Measurements from ENCODE around the gene LCN12.

Gene LCN12

DNA sequence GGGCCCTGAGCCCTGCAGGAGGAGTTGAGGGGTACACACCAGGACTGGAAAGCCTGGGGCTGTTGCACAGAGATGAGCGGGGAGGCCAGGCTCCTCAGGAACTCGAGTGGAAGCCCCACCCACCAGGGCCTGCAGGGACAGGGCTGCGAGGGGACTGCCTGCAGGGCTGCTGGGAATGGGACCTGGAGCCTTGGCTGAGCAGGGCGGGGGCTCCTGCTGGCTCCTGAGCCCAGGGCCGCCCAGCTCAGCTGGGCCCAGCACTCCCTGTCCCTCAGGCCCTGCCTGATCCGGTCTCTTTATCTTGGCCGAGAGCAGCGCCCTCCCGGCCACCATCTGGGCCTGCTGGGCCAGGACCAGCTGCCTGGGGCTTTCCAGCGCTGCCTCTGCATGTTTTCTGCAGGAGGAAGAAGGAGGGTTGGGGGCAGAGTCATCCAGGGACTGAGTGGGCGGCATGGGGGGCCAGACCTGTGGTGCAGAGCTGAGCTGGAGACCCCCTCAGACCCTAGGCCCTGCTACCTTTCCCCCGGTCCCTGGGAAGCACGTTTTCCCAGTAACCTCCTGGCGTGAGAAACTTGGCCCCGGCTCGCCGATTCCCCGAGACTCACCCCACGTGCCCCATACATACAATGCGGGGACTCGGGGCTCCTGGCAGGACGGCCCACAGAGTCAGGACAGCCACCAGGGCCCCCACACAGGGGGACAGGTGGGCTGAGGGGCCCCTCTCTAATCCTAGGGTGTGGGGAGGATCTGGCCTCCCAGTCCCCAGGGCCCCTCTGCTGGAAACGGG lies 9.4 kb downstream of the LCN12 start:
- Mint-ChIP-seq H3K27ac (no peak overlapping the region), H3K36me3 (ENCODE audit: low read depth) (no peaks in the 10 kb centered on the region), H3K27me3 (ENCODE audit: low read depth, poor library complexity) (peaks cover 20% of the 10 kb centered on the region), H3K4me1 (peaks cover 20% of the 10 kb centered on the region), H3K9me3 (peaks cover 4% of the 10 kb centered on the region), H3K4me3 (no peak overlapping the region)
- DNase-seq: no peak
- TF ChIP-seq, protein P1, sequence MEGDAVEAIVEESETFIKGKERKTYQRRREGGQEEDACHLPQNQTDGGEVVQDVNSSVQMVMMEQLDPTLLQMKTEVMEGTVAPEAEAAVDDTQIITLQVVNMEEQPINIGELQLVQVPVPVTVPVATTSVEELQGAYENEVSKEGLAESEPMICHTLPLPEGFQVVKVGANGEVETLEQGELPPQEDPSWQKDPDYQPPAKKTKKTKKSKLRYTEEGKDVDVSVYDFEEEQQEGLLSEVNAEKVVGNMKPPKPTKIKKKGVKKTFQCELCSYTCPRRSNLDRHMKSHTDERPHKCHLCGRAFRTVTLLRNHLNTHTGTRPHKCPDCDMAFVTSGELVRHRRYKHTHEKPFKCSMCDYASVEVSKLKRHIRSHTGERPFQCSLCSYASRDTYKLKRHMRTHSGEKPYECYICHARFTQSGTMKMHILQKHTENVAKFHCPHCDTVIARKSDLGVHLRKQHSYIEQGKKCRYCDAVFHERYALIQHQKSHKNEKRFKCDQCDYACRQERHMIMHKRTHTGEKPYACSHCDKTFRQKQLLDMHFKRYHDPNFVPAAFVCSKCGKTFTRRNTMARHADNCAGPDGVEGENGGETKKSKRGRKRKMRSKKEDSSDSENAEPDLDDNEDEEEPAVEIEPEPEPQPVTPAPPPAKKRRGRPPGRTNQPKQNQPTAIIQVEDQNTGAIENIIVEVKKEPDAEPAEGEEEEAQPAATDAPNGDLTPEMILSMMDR (IDR thresholded peaks at IDR 0.05): no peak

DNA sequence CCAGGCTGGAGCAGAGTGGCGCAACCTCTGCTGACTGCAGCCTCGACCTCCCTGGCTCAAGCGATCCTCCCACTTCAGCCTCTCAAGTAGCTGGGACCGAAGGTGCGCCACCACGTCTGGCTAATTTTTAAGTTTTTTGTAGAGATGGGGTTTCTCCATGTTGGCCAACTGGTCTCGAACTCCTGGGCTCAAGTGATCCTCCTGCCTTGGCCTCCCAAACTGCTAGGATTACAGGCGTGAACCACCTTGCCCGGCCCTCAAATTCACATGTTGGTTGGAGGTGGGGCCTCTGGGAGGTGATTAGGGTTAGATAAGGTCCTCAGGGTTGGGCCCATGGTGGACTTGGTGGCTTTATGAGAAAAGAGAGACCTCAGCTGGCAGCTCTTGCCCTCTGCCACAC lies 10.1 kb downstream of the LCN12 start:
- Mint-ChIP-seq H3K36me3 (ENCODE audit: low read depth) (no peaks in the 10 kb centered on the region), H3K27ac (no peak overlapping the region), H3K27me3 (ENCODE audit: low read depth, poor library complexity) (peaks cover 20% of the 10 kb centered on the region), H3K9me3 (no peaks in the 10 kb centered on the region), H3K4me1 (peaks cover 21% of the 10 kb centered on the region), H3K4me3 (no peak overlapping the region)
- TF ChIP-seq, protein P1 (IDR thresholded peaks at IDR 0.05): no peak
- no peak for DNase-seq

DNA sequence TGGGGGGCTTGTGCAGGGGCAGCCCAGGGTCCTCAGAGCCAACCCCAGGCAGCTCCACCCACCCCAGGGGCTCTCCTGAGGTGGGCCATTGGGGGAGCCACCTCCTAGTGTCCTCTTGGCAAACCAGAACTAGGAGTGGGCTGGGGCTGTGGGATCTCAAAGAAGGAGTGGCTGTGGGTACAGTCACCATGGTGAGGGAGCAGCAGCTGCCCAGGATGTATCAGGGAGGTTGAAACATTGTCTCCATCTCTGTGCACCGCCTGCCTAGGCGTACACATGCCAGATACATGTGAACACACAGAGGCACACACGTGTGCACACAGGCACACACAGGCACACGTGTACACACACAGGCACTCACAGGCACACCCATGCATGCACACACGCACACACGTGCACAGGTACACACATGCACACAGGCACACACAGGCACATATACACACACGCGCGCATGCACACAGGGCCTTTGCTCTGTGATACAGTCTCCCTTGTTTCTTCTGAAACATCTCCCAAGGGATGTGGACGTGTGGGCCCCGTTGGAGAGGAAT lies 10.7 kb downstream of the LCN12 start:
- Mint-ChIP-seq H3K36me3 (ENCODE audit: low read depth) (no peaks in the 10 kb centered on the region), H3K4me1 (peaks cover 21% of the 10 kb centered on the region), H3K27ac (peak overlapping the region; percentile 74), H3K27me3 (ENCODE audit: low read depth, poor library complexity) (peaks cover 20% of the 10 kb centered on the region), H3K4me3 (no peak overlapping the region), H3K9me3 (no peaks in the 10 kb centered on the region)
- TF ChIP-seq, protein P1 (IDR thresholded peaks at IDR 0.05): no peak
- no peak for DNase-seq

DNA sequence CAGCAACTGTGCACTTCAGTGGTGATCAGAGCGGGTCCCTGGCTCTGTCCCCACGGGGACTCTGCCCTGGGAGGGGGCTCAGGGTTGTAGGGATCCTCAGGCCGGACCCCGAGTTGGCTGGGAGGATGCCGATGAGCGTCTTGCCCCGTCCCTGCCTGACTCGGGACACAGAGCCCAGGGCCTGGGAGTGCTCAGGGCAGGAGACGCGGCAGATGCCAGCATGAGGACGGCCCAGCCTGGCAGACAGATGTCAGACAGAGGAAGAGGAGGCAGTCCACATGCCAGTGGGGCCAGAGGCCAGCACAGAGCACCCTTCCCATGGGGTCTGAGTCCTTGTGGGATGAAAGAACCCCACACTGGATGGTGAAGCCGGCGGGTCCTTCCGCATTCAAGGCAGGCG lies 11.3 kb downstream of the LCN12 start:
- peaks cover 15% of the 10 kb centered on the region for H3K27me3 Mint-ChIP-seq (ENCODE audit: low read depth, poor library complexity)
- no peak overlapping the region for H3K4me3 Mint-ChIP-seq
- TF ChIP-seq, protein P1 (IDR thresholded peaks at IDR 0.05): no peak
- no peaks in the 10 kb centered on the region for H3K9me3 Mint-ChIP-seq
- H3K27ac Mint-ChIP-seq: peak overlapping the region; percentile 74
- DNase-seq: no peak
- peaks cover 21% of the 10 kb centered on the region for H3K4me1 Mint-ChIP-seq
- H3K36me3 Mint-ChIP-seq (ENCODE audit: low read depth): no peaks in the 10 kb centered on the region

DNA sequence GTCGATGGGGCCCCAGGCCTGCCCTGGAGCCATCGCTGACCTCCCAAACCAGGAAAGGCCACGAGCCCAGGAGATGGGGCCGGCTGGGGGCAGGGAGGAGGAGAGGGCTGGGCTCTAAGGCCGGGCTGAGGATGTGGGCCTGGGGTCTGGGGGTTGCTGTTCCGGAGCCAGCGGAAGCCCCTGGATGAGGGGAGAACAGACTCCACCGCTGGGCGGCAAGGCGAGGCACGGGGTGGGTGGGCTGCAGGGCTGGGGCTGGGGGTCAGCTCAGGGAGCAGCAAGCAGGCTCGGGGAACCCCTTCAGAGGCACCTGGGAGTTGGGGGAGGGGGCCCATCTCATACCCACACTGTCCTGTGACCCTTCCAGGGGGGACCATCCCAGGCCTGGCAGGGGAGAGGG lies 11.7 kb downstream of the LCN12 start:
- DNase-seq: no peak
- TF ChIP-seq, protein P1 (IDR thresholded peaks at IDR 0.05): no peak
- H3K4me1 Mint-ChIP-seq: peaks cover 21% of the 10 kb centered on the region
- H3K9me3 Mint-ChIP-seq: no peaks in the 10 kb centered on the region
- H3K36me3 Mint-ChIP-seq (ENCODE audit: low read depth): no peaks in the 10 kb centered on the region
- peaks cover 15% of the 10 kb centered on the region for H3K27me3 Mint-ChIP-seq (ENCODE audit: low read depth, poor library complexity)
- H3K4me3 Mint-ChIP-seq: no peak overlapping the region
- H3K27ac Mint-ChIP-seq: no peak overlapping the region
